Measurements from ENCODE around the gene MIS18A. TPM values are rescaled to one million over a fixed set of nuclear protein-coding genes. Genes with fewer than 3 reads are reported as not detected.
"Not testable (repeated sequence)": the region's sequence is repeated elsewhere in the genome, so short reads cannot be mapped to it uniquely, and the experiment has no call there.

Gene MIS18A
- total RNA-seq (2014; rRNA removed; shearing (Covaris generic); ENCODE audit: low replicate concordance) = 22.4 and 33.4 TPM in 2 replicates

GRCh38 chr21:32278518-32279376 is at the start of gene MIS18A:
Gene MIS18A (minus strand): TSS chr21:32279049. CDS start chr21:32279014, 35 bp downstream.
- DNase-seq (ENCODE audit: low read depth) = peak; percentile 97
- in situ Hi-C loops (cut with HindIII; ENCODE audit: low pct_unique_long_range_greater_than_20kb, low sequenced_read_pairs) = no loop called here

- in situ Hi-C loops (cut with HindIII; ENCODE audit: low pct_unique_long_range_greater_than_20kb, low sequenced_read_pairs) = no loop called here
Observed at GRCh38 chr21:32328595-32328994, 49.7 kb upstream of the MIS18A start.

GRCh38 chr21:32325706-32326105 is 46.9 kb upstream of the MIS18A start:
- no peak for DNase-seq (ENCODE audit: low read depth)
- in situ Hi-C loops (cut with HindIII; ENCODE audit: low pct_unique_long_range_greater_than_20kb, low sequenced_read_pairs) = no loop called here

More at GRCh38 chr21:32328595-32328994, 49.7 kb upstream of the MIS18A start:
- DNase-seq (ENCODE audit: low read depth) = no peak

- in situ Hi-C loops (cut with HindIII; ENCODE audit: low pct_unique_long_range_greater_than_20kb, low sequenced_read_pairs) = no loop called here
- DNase-seq (ENCODE audit: low read depth) = no peak
Observed at GRCh38 chr21:32322676-32323075, 43.8 kb upstream of the MIS18A start.

GRCh38 chr21:32322103-32322502 is 43.3 kb upstream of the MIS18A start:
- peak; percentile 10 for DNase-seq (ENCODE audit: low read depth)

GRCh38 chr21:32321480-32321879 is 42.6 kb upstream of the MIS18A start:
- in situ Hi-C loops (cut with HindIII; ENCODE audit: low pct_unique_long_range_greater_than_20kb, low sequenced_read_pairs) = no loop called here
- DNase-seq (ENCODE audit: low read depth) = no peak

More at GRCh38 chr21:32322103-32322502, 43.3 kb upstream of the MIS18A start:
- in situ Hi-C loops (cut with HindIII; ENCODE audit: low pct_unique_long_range_greater_than_20kb, low sequenced_read_pairs) = no loop called here

GRCh38 chr21:32320726-32321125 is 41.9 kb upstream of the MIS18A start:
- DNase-seq (ENCODE audit: low read depth) = no peak
- in situ Hi-C loops (cut with HindIII; ENCODE audit: low pct_unique_long_range_greater_than_20kb, low sequenced_read_pairs) = no loop called here

GRCh38 chr21:32320059-32320458 is 41.2 kb upstream of the MIS18A start:
- no peak for DNase-seq (ENCODE audit: low read depth)
- in situ Hi-C loops (cut with HindIII; ENCODE audit: low pct_unique_long_range_greater_than_20kb, low sequenced_read_pairs) = no loop called here

- in situ Hi-C loops (cut with HindIII; ENCODE audit: low pct_unique_long_range_greater_than_20kb, low sequenced_read_pairs) = no loop called here
- no peak for DNase-seq (ENCODE audit: low read depth)
Observed at GRCh38 chr21:32319012-32319411, 40.2 kb upstream of the MIS18A start.

GRCh38 chr21:32317726-32318125 is 38.9 kb upstream of the MIS18A start:
- DNase-seq (ENCODE audit: low read depth) = no peak

GRCh38 chr21:32316361-32317215 is 37.7 kb upstream of the MIS18A start:
- in situ Hi-C loops (cut with HindIII; ENCODE audit: low pct_unique_long_range_greater_than_20kb, low sequenced_read_pairs) = no loop called here

More at GRCh38 chr21:32317726-32318125, 38.9 kb upstream of the MIS18A start:
- in situ Hi-C loops (cut with HindIII; ENCODE audit: low pct_unique_long_range_greater_than_20kb, low sequenced_read_pairs) = no loop called here

GRCh38 chr21:32315511-32316281 is 36.8 kb upstream of the MIS18A start:
- DNase-seq (ENCODE audit: low read depth) = no peak
- in situ Hi-C loops (cut with HindIII; ENCODE audit: low pct_unique_long_range_greater_than_20kb, low sequenced_read_pairs) = no loop called here

More at GRCh38 chr21:32316361-32317215, 37.7 kb upstream of the MIS18A start:
- no peak for DNase-seq (ENCODE audit: low read depth)

GRCh38 chr21:32314806-32315205 is 36.0 kb upstream of the MIS18A start:
- DNase-seq (ENCODE audit: low read depth) = no peak
- in situ Hi-C loops (cut with HindIII; ENCODE audit: low pct_unique_long_range_greater_than_20kb, low sequenced_read_pairs) = no loop called here

- in situ Hi-C loops (cut with HindIII; ENCODE audit: low pct_unique_long_range_greater_than_20kb, low sequenced_read_pairs) = no loop called here
- no peak for DNase-seq (ENCODE audit: low read depth)
Observed at GRCh38 chr21:32312976-32313375, 34.1 kb upstream of the MIS18A start.

- no peak for DNase-seq (ENCODE audit: low read depth)
- in situ Hi-C loops (cut with HindIII; ENCODE audit: low pct_unique_long_range_greater_than_20kb, low sequenced_read_pairs) = no loop called here
Observed at GRCh38 chr21:32312326-32312725, 33.5 kb upstream of the MIS18A start.

- in situ Hi-C loops (cut with HindIII; ENCODE audit: low pct_unique_long_range_greater_than_20kb, low sequenced_read_pairs) = no loop called here
- no peak for DNase-seq (ENCODE audit: low read depth)
Observed at GRCh38 chr21:32311621-32312020, 32.8 kb upstream of the MIS18A start.

- DNase-seq (ENCODE audit: low read depth); in situ Hi-C loops (cut with HindIII; ENCODE audit: low pct_unique_long_range_greater_than_20kb, low sequenced_read_pairs): not testable (repeated sequence)
Observed at GRCh38 chr21:32310976-32311375, 32.1 kb upstream of the MIS18A start.

- no peak for DNase-seq (ENCODE audit: low read depth)
- in situ Hi-C loops (cut with HindIII; ENCODE audit: low pct_unique_long_range_greater_than_20kb, low sequenced_read_pairs) = no loop called here
Observed at GRCh38 chr21:32309906-32310460, 31.1 kb upstream of the MIS18A start.

Measured in Caki2 (cell line).